Measurements from ENCODE around the gene MED12L. TPM values are rescaled to one million over a fixed set of nuclear protein-coding genes. Genes with fewer than 3 reads are reported as not detected.
"Not testable (repeated sequence)": the region's sequence is repeated elsewhere in the genome, so short reads cannot be mapped to it uniquely, and the experiment has no call there.

MED12L gene
- total RNA-seq, 2 donors from 2014 or later = 15.5 to 28.9 TPM

DNA sequence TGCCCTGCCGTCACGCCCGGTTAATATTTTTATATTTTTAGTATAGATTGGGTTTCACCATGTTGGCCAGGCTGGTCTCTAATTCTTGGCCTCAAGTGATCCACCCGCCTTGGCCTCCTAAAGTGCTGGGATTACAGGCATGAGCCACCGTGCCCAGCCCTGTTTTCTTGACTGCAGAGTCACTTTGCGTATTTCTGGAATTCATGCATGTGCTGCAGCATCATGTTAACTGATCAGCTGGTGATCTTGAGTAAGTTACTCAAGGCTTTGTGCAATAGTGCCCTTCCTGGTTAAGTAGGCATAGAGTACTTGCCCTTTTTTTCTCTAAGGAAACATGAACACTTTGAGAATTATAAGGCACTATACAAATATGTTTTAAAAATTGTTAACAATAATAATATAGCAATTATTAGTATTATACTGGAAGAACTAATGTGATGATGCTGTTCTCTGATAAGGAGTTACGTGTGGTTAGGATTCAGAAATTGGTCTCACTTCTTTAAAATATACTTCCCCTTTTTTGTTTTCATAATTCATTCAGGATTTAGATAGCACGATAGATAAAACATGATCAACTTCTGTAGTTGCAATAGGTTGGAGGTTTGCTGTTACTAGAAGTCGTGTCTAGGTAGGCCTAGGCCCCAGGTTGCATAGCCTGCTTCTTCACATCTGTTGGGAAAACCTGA, 83.9 kb downstream of the MED12L start:
- WGBS, 2 experiments (ENCODE audit: insufficient coverage in 1 of 2, insufficient read length in 1 of 2) = 87 to 93% methylated on average over 3 to 9 of the region's 9 CpGs
- DNase-seq = no peak

GRCh38 chr3:151169948-151170679, 84.7 kb downstream of the MED12L start:
- H3K36me3 ChIP-seq (ENCODE audit: control insufficient read depth, insufficient read depth, low read length); H3K9me3 ChIP-seq (ENCODE audit: control insufficient read depth, low read length); H3K4me1 ChIP-seq (ENCODE audit: control insufficient read depth, insufficient read depth, low read length); H3K36me3 Mint-ChIP-seq (ENCODE audit: low read depth); H3K4me3 Mint-ChIP-seq; H3K27ac Mint-ChIP-seq; H3K27me3 ChIP-seq (ENCODE audit: control insufficient read depth, insufficient read depth, low read length, poor library complexity, severe bottlenecking); H3K9ac ChIP-seq (ENCODE audit: extremely low read depth, low read length, poor library complexity, severe bottlenecking); H3K4me3 ChIP-seq (ENCODE audit: low read length); H3K27me3 Mint-ChIP-seq (ENCODE audit: insufficient read depth); H3K9me3 Mint-ChIP-seq; DNase-seq; H3K27ac ChIP-seq (ENCODE audit: low read depth, low read length); H3K4me1 Mint-ChIP-seq: not testable (repeated sequence)
- 86 to 92% methylated on average over 4 to 9 of the region's 9 CpGs for WGBS, 2 experiments (ENCODE audit: insufficient coverage in 1 of 2, insufficient read length in 1 of 2)

More for the DNA sequence above, 83.9 kb downstream of the MED12L start:
- H3K4me1 ChIP-seq (ENCODE audit: control insufficient read depth, insufficient read depth, low read length) = no peaks in the 10 kb centered on the region
- no peaks in the 10 kb centered on the region for H3K27me3 Mint-ChIP-seq (ENCODE audit: insufficient read depth)
- no peak overlapping the region for H3K27ac ChIP-seq (ENCODE audit: low read depth, low read length)
- H3K27ac Mint-ChIP-seq = no peak overlapping the region
- H3K27me3 ChIP-seq (ENCODE audit: control insufficient read depth, insufficient read depth, low read length, poor library complexity, severe bottlenecking) = no peaks in the 10 kb centered on the region
- no peak overlapping the region for H3K4me3 ChIP-seq (ENCODE audit: low read length)
- H3K9me3 Mint-ChIP-seq = no peaks in the 10 kb centered on the region
- H3K4me3 Mint-ChIP-seq = no peak overlapping the region
- peaks cover 6% of the 10 kb centered on the region for H3K4me1 Mint-ChIP-seq
- H3K9ac ChIP-seq (ENCODE audit: extremely low read depth, low read length, poor library complexity, severe bottlenecking) = no peak overlapping the region
- H3K9me3 ChIP-seq (ENCODE audit: control insufficient read depth, low read length) = no peaks in the 10 kb centered on the region
- H3K36me3 ChIP-seq (ENCODE audit: control insufficient read depth, insufficient read depth, low read length) = peaks cover 10% of the 10 kb centered on the region
- H3K36me3 Mint-ChIP-seq (ENCODE audit: low read depth) = peaks cover 1% of the 10 kb centered on the region
- TF ChIP-seq, protein P1, sequence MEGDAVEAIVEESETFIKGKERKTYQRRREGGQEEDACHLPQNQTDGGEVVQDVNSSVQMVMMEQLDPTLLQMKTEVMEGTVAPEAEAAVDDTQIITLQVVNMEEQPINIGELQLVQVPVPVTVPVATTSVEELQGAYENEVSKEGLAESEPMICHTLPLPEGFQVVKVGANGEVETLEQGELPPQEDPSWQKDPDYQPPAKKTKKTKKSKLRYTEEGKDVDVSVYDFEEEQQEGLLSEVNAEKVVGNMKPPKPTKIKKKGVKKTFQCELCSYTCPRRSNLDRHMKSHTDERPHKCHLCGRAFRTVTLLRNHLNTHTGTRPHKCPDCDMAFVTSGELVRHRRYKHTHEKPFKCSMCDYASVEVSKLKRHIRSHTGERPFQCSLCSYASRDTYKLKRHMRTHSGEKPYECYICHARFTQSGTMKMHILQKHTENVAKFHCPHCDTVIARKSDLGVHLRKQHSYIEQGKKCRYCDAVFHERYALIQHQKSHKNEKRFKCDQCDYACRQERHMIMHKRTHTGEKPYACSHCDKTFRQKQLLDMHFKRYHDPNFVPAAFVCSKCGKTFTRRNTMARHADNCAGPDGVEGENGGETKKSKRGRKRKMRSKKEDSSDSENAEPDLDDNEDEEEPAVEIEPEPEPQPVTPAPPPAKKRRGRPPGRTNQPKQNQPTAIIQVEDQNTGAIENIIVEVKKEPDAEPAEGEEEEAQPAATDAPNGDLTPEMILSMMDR (conservative IDR thresholded peaks at IDR 0.05) = no peak

DNA sequence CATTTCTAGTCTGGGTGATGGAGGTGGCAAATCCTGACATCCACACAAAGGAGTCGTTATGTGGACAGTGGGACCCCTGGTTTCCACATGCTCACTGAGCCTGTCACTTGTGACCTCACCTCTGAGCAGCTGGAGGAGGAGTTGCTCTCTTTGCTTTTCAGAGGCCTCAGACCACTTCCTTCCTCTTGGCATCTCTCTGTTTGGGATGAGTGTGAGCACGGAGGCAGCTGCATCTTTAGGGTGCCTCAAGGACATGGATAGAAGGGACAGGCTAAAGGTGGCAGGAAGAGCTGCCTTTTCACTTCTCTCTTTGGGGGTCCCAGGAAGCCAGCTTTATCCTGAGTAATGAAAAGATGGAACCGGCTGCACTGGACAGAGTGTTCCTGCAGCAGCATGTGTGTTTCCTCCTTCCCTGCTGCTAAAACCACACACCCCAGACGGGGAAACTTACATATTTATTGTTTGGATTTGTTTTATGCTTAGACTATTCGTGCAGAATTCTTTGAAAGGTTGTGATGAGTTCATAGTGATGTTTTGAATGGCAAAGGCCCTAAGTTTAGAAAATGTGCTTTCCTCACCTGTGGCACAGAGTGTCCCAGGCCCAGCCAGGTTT, 85.8 kb downstream of the MED12L start:
- DNase-seq = no peak
- H3K9me3 ChIP-seq (ENCODE audit: control insufficient read depth, low read length) = no peaks in the 10 kb centered on the region
- no peak overlapping the region for H3K4me3 ChIP-seq (ENCODE audit: low read length)
- H3K4me1 ChIP-seq (ENCODE audit: control insufficient read depth, insufficient read depth, low read length) = no peaks in the 10 kb centered on the region
- TF ChIP-seq, protein P1 (conservative IDR thresholded peaks at IDR 0.05) = no peak
- peak overlapping the region; percentile 12 for H3K27ac ChIP-seq (ENCODE audit: low read depth, low read length)
- no peaks in the 10 kb centered on the region for H3K36me3 ChIP-seq (ENCODE audit: control insufficient read depth, insufficient read depth, low read length)
- Mint-ChIP-seq H3K36me3 (ENCODE audit: low read depth) (peaks cover 1% of the 10 kb centered on the region), H3K4me3 (no peak overlapping the region), H3K27ac (no peak overlapping the region), H3K27me3 (ENCODE audit: insufficient read depth) (no peaks in the 10 kb centered on the region), H3K4me1 (peaks cover 6% of the 10 kb centered on the region), H3K9me3 (no peaks in the 10 kb centered on the region)
- WGBS, 2 experiments (ENCODE audit: insufficient coverage in 1 of 2, insufficient read length in 1 of 2) = 79 to 84% methylated on average over 2 to 5 of the region's 5 CpGs
- no peaks in the 10 kb centered on the region for H3K27me3 ChIP-seq (ENCODE audit: control insufficient read depth, insufficient read depth, low read length, poor library complexity, severe bottlenecking)
- H3K9ac ChIP-seq (ENCODE audit: extremely low read depth, low read length, poor library complexity, severe bottlenecking) = no peak overlapping the region
